Erythroblast (primary cell): ENCODE results near the gene EPB41.

Experiments used
- GATA1 ChIP-seq: IDR thresholded peaks from 2 replicates; pipeline ENCODE4 v1.6.1; 2011; ENCODE audit warnings: low read depth, mild to moderate bottlenecking, control low read depth, low read length, moderate library complexity
- POLR2A ChIP-seq: IDR thresholded peaks from 2 replicates; pipeline ENCODE4 v1.6.1; 2011; ENCODE audit warnings: mild to moderate bottlenecking, low read length

- no peak for TF ChIP-seq POLR2A
- no peak for TF ChIP-seq GATA1
Observed at GRCh38 chr1:28877132-28877781, 37.1 kb upstream of the EPB41 start.
